Measurements from ENCODE around the gene CEP19. TPM values are rescaled to one million over a fixed set of nuclear protein-coding genes. Genes with fewer than 3 reads are reported as not detected.

CEP19 gene
- total RNA-seq, 1 donor from 2014 or later, result 2.1 TPM

GRCh38 chr3:196684548-196685407 lies 27.3 kb downstream of the CEP19 start:
- Mint-ChIP-seq H3K4me3 (no peak overlapping the region), H3K4me1 (no peaks in the 10 kb centered on the region), H3K36me3 (no peaks in the 10 kb centered on the region), H3K27me3 (ENCODE audit: low read depth) (peaks cover 6% of the 10 kb centered on the region), H3K27ac (no peak overlapping the region), H3K9me3 (peaks cover 3% of the 10 kb centered on the region)
- peak; percentile 27 to 66 for DNase-seq (ENCODE audit: low spot score in 2 of 2, unreplicated experiment in 2 of 2)
- peak; percentile 95 for TF ChIP-seq CTCF (IDR thresholded peaks at IDR 0.05; ENCODE audit: unreplicated experiment)

GRCh38 chr3:196677931-196678330 lies 34.1 kb downstream of the CEP19 start:
- H3K4me1 Mint-ChIP-seq, result no peaks in the 10 kb centered on the region
- H3K27me3 Mint-ChIP-seq (ENCODE audit: low read depth), result peaks cover 23% of the 10 kb centered on the region
- no peak overlapping the region for H3K27ac Mint-ChIP-seq
- peaks cover 9% of the 10 kb centered on the region for H3K9me3 Mint-ChIP-seq
- H3K36me3 Mint-ChIP-seq, result no peaks in the 10 kb centered on the region
- H3K4me3 Mint-ChIP-seq, result no peak overlapping the region
- DNase-seq (ENCODE audit: low spot score in 2 of 2, unreplicated experiment in 2 of 2), result no peak
- TF ChIP-seq CTCF (IDR thresholded peaks at IDR 0.05; ENCODE audit: unreplicated experiment), result no peak

- peaks cover 23% of the 10 kb centered on the region for H3K27me3 Mint-ChIP-seq (ENCODE audit: low read depth)
- H3K4me1 Mint-ChIP-seq, result no peaks in the 10 kb centered on the region
- no peak for DNase-seq (ENCODE audit: low spot score in 2 of 2, unreplicated experiment in 2 of 2)
- no peak overlapping the region for H3K4me3 Mint-ChIP-seq
- no peak overlapping the region for H3K27ac Mint-ChIP-seq
- H3K36me3 Mint-ChIP-seq, result no peaks in the 10 kb centered on the region
- peaks cover 8% of the 10 kb centered on the region for H3K9me3 Mint-ChIP-seq
- TF ChIP-seq CTCF (IDR thresholded peaks at IDR 0.05; ENCODE audit: unreplicated experiment), result no peak
Observed at GRCh38 chr3:196677353-196677752, 34.7 kb downstream of the CEP19 start.

- TF ChIP-seq CTCF (IDR thresholded peaks at IDR 0.05; ENCODE audit: unreplicated experiment), result no peak
- H3K36me3 Mint-ChIP-seq, result no peaks in the 10 kb centered on the region
- no peak overlapping the region for H3K27ac Mint-ChIP-seq
- peaks cover 5% of the 10 kb centered on the region for H3K9me3 Mint-ChIP-seq
- DNase-seq (ENCODE audit: low spot score in 2 of 2, unreplicated experiment in 2 of 2), result no peak
- no peaks in the 10 kb centered on the region for H3K4me1 Mint-ChIP-seq
- H3K27me3 Mint-ChIP-seq (ENCODE audit: low read depth), result peaks cover 10% of the 10 kb centered on the region
- no peak overlapping the region for H3K4me3 Mint-ChIP-seq
Observed at GRCh38 chr3:196673632-196674031, 38.4 kb downstream of the CEP19 start.

- TF ChIP-seq CTCF (IDR thresholded peaks at IDR 0.05; ENCODE audit: unreplicated experiment), result no peak
- Mint-ChIP-seq H3K4me3 (no peak overlapping the region), H3K9me3 (peaks cover 5% of the 10 kb centered on the region), H3K36me3 (no peaks in the 10 kb centered on the region), H3K4me1 (peaks cover 7% of the 10 kb centered on the region), H3K27me3 (ENCODE audit: low read depth) (no peaks in the 10 kb centered on the region), H3K27ac (no peak overlapping the region)
- DNase-seq (ENCODE audit: low spot score in 2 of 2, unreplicated experiment in 2 of 2), result no peak
Observed at GRCh38 chr3:196670339-196670738, 41.7 kb downstream of the CEP19 start.
